GM21360 (cell line): ENCODE data around the gene ZDHHC14.
"Not testable (repeated sequence)": the region's sequence is repeated elsewhere in the genome, so short reads cannot be mapped to it uniquely, and the experiment has no call there.

ENCODE experiments used
- ATAC-seq: cut with Tn5 transposase; IDR thresholded peaks from one replicate; pipeline ENCODE4 v1.9.1; 2021; ENCODE audit warnings: mild to moderate bottlenecking, moderate library complexity; ENCODE audit not compliant: unreplicated experiment

The ZDHHC14 gene

DNA sequence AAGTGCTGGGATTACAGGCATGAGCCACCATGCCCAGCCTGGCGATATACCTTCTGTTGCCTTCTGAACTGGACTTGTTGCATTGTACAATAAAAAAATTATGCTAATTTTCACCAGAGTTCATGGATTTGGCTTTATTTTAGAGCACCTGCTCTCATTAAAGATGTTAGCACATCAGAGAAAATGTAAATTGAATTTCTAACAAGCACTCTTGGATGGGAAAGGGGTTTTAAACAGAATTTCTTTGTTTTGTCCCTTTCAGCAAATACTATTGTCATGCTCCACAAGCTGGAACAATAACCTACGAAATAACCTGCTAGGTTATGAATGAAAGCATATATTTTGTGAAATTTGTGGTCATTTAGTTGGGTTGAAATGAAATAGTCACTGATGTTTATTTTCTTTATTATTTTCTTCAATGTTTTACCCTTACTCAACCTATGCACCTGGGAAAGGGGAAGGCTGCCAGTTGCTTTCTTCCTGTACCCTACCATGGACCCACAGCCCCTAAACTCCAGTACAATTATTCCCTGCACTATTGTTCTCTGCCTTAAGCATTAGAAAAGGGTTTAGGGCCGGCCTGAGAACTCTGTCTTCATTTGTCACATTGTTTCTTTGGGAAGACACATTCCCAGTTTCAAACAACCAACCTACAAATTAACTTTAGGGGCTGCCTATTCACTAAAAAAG lies 22.2 kb downstream of the ZDHHC14 start:
- ATAC-seq = no peak

DNA sequence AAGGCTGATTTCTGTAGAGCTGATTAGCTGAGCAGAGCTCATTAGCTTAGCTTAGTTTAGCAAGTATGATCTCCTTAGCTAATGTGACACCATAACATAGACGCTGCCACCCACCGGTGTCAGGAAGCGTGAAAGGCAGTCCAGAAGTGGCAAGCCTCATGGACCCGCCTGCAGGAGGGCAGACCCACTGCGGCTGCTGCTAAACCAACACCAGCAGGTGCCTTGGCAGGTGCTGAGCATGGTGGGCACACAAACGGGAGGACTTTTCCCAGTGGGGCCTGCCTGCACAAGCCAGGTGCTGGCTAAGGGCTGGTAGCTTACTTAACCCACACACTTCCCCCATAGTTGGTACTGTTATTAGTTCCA lies 22.7 kb downstream of the ZDHHC14 start:
- ATAC-seq = no peak

DNA sequence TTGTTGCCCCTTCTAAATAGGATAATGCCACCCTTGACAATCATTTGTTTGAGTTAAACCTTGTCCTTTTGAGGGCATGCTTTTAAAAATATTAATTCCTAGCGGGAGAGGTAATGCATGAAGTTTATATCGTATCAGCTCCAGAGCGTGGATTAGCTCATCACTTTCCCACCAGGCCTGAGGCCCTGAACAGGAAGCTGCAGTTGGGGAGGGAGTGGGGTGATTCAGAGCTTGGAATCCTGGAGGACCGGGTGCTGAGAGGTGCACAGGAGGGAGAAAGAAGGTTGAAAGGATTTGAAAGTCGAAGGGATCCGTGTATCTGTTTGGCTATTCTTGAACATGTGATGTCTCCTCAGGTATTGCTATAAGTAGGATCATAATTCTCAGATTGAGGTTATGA lies 25.0 kb downstream of the ZDHHC14 start:
- no peak for ATAC-seq

DNA sequence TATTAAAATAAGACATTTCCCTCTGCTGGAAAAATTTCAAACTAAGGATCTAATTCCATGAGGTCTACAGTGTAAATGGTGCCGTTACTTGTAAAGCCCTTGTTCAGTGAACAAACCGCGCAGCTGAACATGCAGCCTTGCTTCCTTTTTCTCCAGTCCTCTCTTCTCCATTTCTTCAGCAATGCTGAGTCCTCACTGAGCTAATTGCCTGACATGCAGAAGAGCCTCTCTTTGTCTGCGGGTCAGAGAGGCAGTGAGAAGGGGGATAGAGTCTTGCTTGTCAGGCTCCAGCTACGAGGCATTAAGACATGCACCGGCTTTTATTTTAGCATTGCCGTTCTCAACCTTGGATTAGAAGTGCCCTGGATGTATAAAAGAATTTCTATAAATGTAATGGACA lies 25.7 kb downstream of the ZDHHC14 start:
- ATAC-seq = no peak

DNA sequence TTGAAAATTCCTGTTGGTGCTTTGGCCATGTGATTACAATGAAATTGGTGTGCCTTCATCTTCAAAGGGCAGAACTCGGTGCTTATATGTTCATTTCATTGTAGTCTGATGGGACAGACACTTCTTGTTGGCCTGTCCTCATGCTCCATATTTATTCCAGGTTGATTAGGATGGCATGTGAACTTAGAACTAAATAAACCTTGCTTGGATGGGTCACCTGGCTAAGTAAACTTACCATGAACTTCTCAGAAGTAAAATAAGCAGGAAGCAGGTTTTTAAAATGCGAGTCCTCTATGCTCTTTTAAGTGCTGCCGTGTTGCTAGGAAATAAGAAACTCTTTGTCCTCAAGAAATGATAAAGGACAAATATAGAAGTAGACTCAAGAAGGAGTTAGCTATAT lies 26.7 kb downstream of the ZDHHC14 start:
- no peak for ATAC-seq

DNA sequence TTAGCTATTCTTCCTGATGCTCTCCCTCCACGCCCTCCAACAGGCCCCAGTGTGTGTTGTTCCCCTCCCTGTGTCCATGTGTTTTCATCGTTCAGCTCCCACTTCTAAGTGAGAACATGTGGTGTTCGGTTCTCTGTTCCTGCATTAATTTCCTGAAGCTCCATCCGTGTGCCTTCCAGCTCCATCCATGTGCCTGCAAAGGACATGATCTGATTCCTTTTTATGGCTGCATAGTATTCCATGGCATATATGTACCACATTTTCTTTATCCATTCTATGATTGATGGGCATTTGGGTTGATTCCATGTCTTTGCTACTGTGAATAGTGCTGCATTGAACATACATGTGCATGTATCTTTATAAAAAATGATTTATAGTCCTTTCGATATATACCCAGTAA lies 27.4 kb downstream of the ZDHHC14 start:
- not testable (repeated sequence) for ATAC-seq

DNA sequence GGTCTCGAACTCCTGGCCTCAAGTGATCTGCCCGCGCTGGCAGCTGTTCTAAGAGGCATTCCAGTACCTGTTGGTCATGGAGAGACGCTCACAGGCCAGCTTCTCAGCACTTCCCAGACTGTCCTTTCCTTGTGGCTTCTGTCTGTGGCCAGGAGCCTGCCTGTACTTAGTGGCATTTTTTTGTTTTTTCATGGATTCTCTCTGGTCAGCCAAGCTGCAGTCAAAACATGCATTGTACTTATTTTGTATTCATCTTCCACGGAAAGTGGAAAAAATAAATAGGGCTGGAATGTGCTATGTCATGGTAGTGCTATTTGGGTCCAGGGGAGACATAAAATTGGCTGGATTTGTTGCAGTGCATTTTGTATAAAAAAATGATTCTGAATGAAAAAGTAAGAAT lies 29.1 kb downstream of the ZDHHC14 start:
- ATAC-seq = no peak

DNA sequence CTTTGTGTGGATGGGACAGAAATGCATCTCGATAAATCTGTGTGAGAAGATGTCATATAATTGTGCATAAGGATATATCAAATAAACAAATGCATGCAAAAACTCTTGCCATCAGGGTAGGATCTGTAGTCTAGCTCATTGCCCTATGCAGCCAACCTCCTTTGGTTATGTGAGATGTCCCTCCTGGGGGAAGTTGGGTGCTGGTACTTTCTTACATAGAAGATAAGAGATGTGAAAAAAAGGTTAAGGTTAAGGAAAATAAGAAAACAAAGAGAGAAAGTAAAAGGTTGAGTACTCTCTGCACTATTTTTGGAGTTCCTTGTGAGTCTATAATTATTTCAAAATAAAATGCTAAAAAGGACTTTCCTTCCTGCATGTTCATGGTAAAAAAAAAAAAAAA lies 30.4 kb downstream of the ZDHHC14 start:
- no peak for ATAC-seq

DNA sequence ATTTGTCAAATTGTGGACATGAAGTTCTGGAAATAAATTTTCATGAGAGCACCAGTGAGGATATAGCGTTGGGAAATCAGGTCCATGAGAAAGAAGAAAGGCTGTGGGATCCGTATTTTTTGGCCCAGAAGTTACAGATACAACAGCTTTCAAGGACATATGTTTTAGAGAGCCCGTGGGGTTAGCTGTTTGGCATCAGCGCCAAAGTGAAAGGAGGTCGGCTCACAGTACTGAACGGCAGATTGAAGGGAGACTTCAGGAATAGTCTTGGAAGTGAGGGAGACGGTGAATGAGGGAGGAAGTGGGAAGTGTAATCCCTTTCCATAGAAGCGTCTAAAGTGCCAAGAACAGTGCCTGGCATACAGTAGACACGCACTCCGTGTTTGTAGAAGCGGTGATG lies 31.8 kb downstream of the ZDHHC14 start:
- ATAC-seq = no peak

DNA sequence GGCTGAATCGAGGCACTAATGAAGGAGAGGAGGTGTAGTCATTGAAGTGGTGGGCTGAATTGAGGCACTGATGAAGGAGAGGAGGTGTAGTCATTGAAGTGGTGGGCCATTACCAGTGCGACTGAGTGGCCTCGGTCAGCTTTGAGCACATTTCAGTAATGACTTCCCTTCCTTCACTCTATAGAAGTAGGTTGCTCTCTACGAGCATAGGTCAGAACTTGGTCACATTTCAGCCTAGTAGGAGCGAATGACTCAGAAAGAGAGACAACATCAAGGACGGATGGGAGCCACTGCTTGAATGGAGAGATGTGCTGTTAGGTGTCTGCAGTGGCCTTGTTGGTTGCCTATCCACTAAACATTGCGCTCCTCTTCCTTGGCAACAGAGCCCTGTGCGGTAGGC lies 39.5 kb downstream of the ZDHHC14 start:
- ATAC-seq = no peak

DNA sequence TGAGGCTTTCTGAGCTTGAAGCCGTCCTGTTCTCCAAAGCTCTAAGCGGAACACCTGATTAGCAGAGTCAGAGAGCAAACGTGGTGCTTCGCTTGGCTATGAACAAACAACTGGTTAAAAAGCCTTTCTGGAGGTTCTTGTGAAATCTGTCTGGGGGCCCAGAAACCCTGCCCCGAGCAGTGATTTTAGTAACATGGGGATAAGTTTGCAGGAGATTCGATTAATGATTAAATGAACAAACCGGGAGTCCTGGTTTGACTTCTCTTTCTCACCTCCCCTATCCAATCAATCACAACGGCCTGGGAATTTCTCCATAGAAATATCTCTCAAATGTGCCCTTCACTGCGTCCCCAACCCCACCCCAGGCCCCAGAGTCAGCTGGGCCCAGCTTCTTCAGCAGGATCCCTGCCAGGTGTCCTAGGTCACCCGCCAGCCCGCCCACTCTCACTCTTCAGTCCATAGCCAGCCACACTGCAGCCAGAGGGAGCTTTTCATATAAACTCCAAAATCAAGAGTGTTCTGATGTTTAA lies 43.6 kb downstream of the ZDHHC14 start:
- no peak for ATAC-seq

DNA sequence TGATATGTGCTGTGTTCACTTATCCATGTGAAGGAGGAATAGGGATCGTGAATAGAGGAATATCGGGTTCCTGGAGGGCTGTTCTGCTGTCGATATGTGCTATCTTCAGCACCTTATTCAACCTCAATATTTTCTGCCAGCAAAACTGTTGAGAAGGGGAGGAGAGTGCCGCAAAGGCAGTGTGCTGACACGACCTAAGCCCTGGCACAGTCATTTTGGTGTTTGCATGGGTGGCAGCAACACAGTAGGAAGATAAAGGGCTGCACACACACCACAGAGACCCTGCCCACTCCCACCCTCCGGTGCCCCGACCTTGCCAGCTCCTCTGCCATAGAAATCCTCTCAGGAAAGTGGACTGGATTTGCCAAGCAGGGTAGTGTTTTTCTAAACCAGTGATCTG lies 47.0 kb downstream of the ZDHHC14 start:
- ATAC-seq = no peak

DNA sequence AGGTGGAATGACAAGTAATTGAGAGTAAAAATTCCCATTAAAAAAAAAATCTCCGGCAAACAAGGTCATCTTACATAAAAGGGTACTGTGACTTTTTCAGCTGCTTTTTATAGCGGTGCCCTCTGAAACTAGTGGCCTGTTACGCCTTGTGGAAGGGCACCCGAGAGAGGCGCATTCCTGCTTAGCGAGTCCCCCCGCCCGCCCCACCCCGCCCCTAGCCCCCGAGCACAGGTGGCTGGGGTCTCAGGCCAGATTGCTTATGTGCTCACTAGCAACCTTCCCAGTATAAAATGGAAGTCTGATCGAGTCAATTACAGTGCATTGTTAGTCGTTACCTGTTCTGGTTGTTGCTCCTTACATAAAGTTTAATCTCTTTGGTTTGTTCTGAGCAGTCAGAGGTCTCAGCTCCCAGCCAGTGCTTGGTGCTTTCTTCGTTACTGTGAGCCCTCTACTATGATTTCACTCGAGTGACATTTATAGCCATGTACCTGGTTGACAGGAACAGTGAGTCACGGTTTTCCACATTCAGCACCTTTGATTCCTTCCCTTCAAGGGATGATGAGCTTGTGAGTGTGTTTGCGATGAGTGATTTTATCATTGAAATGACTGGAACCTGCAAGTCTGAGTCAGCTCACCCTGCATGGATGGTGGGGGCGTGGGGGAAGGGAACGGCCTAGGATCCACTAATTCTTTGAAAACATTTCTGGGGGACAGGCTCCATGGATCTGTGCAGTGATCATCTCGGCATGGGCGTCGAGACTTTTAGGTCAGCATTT lies 47.6 kb downstream of the ZDHHC14 start:
- ATAC-seq = no peak

DNA sequence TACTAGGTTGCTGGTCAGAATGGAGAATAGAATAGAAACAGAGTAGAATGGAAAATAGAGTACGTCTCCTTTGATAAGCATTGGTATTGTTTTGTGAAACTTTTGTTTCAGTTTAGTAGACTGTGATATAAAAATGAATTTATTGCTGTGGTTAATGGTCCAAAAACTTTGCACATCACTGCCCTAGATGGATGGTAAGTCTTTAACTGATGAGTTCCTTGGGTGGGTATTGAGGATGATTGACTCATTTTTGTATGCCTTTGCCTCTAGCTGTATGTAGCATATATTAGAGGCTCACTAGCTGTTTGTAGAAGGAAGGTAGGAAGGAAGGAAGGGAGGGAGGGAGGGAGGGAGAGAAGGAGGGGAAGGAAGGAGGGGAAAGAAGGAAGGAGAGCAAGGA lies 48.3 kb downstream of the ZDHHC14 start:
- ATAC-seq = no peak

DNA sequence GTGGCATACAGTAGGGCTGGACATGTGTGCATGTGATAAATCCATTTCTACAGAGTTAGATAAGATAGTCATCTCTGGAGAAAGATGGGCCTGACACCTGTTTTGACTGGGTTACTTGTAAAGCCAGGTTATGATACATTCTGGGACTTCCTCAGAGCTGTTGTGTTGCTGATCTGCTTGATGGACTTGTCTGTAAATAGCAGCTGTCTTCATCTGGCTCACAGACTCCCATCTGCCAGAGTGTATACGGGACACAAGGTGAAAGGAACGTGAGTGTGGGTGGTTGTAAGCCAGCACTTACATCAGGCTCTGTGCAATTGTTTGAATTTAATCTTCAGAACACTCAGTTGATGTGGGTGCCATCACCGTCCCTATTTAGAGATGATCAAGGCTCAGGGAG lies 49.8 kb downstream of the ZDHHC14 start:
- ATAC-seq = no peak

DNA sequence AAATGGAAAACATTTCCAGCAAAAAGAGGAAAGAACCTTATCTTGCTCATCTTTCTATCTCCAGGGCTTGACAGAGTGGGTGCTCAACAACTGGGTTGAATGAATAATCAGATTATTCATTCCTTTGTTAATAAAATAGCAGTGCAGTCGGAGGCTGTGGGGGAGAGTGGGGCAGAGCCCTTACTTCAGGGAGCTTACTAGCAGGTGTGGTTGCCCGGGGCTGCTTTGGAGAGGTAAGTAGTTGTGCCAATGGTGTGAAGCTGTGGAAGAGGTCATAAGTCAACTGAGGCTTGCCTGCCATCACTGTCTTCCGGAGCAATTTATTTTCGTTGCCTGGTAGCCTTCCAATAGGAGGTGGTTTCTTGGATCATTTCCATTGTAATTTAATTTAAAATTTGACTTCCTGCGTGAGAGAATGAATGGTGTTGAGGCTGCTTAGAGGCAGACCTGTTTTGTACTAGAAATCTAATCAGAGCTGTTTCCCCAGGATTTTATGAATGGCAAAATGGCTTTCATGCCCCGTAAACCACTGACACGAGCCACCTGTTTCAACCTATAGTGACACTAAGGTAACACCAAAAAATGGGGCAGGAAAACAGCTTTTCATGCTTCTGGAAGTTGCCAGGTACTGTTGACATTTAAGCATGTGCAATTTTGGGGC lies 51.4 kb downstream of the ZDHHC14 start:
- ATAC-seq = no peak

DNA sequence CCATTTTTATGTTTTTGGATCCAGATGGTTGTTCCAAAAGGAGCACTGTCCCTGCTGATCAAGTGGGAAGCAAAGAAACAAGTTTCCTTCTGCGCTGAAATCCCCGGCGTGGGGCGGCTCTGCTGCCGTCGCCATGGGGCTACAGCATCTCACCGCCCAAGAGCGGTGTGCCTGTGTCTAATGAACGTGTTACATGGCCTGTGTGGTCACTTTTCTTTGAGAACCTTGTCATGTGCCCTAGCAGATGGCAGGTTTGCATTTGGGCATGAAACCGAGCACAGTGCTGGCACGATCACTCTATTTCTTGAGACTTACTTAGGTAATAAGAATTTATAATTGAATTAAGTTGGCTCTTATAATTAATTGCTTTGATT lies 51.9 kb downstream of the ZDHHC14 start:
- ATAC-seq = no peak

DNA sequence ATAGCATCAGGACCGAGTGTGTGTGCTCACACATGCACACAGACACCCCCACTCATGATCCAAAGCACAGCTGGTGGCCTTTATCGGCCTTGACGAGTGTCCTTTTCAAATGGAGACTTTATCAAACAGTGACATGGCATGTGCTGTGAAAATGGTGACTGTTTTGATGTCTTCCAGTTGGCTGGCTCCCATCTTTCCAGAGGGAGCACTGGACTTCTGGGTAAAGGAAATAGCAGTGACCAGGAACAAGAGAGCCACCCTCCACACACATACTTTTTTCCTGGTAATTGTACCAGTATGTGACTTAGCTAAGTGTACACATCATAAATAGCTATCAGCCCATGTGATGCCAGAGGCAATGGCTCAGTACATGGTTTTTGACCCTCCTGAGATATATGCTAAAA lies 52.7 kb downstream of the ZDHHC14 start:
- ATAC-seq = no peak

DNA sequence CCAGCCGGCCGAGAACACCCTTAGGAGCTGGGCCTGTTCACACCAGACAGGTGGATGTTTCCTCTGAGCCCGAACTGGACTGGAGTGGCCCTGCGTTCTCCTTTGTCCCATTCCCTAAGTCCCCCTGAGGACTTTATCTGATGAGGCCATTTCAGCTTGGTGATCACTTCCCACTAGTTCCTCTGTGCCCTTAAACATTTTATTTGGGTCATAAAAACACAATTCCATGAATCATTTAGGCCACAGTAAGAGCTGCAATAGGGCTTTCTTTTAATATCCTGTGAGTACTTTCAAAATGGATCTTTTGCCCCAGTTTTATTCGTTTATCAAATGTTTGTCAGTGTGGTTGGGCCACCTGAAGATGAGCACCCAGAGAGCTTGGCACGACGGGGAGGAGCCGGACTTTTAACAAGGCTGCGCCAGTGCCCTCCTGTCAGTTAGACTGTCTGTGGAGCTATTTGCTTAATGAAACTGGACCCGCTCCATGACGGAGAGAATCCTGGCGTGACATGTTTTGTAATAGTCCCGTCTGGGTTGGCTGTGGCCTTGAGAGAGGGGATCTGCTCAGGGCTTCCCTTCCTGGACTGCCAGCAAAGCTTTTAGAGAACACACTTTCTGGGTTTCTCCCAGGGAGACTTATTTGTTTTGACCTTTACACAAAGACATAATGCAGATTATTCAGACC lies 53.5 kb downstream of the ZDHHC14 start:
- no peak for ATAC-seq

DNA sequence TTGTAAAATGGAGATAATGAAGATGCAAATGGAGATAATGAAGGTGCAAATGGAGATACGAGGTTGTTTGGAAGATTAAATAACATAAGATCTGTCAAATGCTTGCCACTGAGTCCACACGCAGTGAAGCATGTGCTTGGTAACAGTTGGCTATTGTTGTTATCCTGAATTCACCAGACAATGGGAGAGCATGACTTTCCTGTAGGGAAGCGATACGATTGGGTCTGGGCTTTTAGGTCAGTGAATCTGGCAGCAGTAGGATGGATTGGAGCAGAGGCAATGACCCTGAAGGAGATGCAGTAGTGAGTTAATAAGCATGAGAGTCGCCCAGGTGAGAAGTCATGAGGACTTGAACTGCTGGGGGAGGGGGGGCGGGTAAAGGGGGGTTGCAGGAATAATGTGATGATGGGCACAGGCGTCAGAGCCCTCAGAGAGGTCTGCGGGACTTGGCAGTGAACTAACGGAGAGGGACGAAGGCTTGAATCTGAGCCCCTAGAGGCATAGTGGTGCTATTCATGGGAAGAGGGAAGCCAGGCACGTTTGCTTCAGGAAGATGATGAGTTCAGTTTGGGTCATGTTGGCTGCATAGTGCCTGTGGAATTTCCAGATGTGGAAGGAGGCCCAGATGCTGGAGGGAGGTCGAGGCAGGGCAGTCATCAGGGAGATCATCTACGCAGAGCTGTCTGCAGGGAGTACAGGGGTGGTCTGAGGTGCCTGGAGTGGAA lies 55.4 kb downstream of the ZDHHC14 start:
- ATAC-seq = no peak

DNA sequence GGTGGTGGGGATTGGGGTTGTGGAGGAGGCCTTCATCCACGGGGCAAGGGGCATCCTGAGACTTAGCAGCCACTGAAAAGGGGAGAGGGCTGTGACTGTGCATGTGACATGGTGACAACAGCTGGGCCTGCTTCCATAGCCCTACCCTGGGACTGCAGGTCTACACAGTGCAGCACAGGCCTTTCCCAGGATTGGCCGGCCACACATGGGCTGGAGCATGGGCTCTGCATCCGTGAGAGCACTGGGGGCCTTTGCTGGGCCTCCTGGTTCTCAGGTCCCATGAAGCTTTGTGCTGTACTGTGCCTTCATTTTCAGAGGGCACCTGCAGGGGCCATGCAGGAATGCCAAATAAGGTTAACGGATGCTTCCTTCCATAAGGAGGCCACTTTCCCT lies 56.0 kb downstream of the ZDHHC14 start:
- ATAC-seq = no peak
